Measurements from ENCODE around the gene DICER1. TPM values are rescaled to one million over a fixed set of nuclear protein-coding genes. Genes with fewer than 3 reads are reported as not detected.

The DICER1 gene
- total and polyA plus RNA-seq, 2 experiments from 2014 or later: 21.4 to 59.2 TPM

- TF ChIP-seq, protein P1, sequence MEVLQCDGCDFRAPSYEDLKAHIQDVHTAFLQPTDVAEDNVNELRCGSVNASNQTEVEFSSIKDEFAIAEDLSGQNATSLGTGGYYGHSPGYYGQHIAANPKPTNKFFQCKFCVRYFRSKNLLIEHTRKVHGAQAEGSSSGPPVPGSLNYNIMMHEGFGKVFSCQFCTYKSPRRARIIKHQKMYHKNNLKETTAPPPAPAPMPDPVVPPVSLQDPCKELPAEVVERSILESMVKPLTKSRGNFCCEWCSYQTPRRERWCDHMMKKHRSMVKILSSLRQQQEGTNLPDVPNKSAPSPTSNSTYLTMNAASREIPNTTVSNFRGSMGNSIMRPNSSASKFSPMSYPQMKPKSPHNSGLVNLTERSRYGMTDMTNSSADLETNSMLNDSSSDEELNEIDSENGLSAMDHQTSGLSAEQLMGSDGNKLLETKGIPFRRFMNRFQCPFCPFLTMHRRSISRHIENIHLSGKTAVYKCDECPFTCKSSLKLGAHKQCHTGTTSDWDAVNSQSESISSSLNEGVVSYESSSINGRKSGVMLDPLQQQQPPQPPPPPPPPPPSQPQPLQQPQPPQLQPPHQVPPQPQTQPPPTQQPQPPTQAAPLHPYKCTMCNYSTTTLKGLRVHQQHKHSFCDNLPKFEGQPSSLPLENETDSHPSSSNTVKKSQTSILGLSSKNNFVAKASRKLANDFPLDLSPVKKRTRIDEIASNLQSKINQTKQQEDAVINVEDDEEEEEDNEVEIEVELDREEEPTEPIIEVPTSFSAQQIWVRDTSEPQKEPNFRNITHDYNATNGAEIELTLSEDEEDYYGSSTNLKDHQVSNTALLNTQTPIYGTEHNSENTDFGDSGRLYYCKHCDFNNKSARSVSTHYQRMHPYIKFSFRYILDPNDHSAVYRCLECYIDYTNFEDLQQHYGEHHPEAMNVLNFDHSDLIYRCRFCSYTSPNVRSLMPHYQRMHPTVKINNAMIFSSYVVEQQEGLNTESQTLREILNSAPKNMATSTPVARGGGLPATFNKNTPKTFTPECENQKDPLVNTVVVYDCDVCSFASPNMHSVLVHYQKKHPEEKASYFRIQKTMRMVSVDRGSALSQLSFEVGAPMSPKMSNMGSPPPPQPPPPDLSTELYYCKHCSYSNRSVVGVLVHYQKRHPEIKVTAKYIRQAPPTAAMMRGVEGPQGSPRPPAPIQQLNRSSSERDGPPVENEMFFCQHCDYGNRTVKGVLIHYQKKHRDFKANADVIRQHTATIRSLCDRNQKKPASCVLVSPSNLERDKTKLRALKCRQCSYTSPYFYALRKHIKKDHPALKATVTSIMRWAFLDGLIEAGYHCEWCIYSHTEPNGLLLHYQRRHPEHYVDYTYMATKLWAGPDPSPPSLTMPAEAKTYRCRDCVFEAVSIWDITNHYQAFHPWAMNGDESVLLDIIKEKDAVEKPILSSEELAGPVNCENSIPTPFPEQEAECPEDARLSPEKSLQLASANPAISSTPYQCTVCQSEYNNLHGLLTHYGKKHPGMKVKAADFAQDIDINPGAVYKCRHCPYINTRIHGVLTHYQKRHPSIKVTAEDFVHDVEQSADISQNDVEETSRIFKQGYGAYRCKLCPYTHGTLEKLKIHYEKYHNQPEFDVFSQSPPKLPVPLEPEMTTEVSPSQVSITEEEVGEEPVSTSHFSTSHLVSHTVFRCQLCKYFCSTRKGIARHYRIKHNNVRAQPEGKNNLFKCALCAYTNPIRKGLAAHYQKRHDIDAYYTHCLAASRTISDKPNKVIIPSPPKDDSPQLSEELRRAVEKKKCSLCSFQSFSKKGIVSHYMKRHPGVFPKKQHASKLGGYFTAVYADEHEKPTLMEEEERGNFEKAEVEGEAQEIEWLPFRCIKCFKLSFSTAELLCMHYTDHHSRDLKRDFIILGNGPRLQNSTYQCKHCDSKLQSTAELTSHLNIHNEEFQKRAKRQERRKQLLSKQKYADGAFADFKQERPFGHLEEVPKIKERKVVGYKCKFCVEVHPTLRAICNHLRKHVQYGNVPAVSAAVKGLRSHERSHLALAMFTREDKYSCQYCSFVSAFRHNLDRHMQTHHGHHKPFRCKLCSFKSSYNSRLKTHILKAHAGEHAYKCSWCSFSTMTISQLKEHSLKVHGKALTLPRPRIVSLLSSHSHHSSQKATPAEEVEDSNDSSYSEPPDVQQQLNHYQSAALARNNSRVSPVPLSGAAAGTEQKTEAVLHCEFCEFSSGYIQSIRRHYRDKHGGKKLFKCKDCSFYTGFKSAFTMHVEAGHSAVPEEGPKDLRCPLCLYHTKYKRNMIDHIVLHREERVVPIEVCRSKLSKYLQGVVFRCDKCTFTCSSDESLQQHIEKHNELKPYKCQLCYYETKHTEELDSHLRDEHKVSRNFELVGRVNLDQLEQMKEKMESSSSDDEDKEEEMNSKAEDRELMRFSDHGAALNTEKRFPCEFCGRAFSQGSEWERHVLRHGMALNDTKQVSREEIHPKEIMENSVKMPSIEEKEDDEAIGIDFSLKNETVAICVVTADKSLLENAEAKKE (CRISPR knock-in tag; IDR thresholded peaks at IDR 0.05): no peak
- TF ChIP-seq CREB1 (CRISPR knock-in tag; IDR thresholded peaks at IDR 0.05; ENCODE audit: low read depth): no peak
- TF ChIP-seq NANOG (IDR thresholded peaks at IDR 0.05; ENCODE audit: borderline replicate concordance): no peak
These were observed 26.8 kb downstream of the DICER1 start (continued) for GRCh38 chr14:95130549-95130948.

GRCh38 chr14:95128140-95128539, 29.2 kb downstream of the DICER1 start:
- no peaks in the 10 kb centered on the region for H3K9me3 Mint-ChIP-seq
- Histone ChIP-seq H3K9me2 (ENCODE audit: insufficient read depth) (no peaks in the 10 kb centered on the region), H3K79me2 (replicated peaks; ENCODE audit: insufficient read depth) (peaks cover 19% of the 10 kb centered on the region), H4K20me1 (replicated peaks; ENCODE audit: insufficient read depth) (0 out of 2 replicates have a peak, but pooled peaks cover 3% of the 10 kb centered on the region), H3K27me3 (ENCODE audit: insufficient read depth) (no peaks in the 10 kb centered on the region), H3K4me1 (ENCODE audit: insufficient read depth) (peaks cover 18% of the 10 kb centered on the region), H3K36me3 (ENCODE audit: insufficient read depth) (peaks cover 11% of the 10 kb centered on the region), H3K4me2 (no peak overlapping the region), H2AFZ (no peak overlapping the region), H3K4me3 (no peak overlapping the region), H3F3A (replicated peaks; ENCODE audit: low read depth) (no peaks in the 10 kb centered on the region), H3K27ac (ENCODE audit: low read depth) (no peak overlapping the region)
- no peak overlapping the region for H3K27ac Mint-ChIP-seq
- H3K27me3 Mint-ChIP-seq (ENCODE audit: insufficient read depth, low read depth, poor library complexity): no peaks in the 10 kb centered on the region
- H3K4me1 Mint-ChIP-seq: peaks cover 37% of the 10 kb centered on the region
- DNase-seq (ENCODE audit: low spot score) (no peak), ATAC-seq (no peak)
- TF ChIP-seq, protein P2, sequence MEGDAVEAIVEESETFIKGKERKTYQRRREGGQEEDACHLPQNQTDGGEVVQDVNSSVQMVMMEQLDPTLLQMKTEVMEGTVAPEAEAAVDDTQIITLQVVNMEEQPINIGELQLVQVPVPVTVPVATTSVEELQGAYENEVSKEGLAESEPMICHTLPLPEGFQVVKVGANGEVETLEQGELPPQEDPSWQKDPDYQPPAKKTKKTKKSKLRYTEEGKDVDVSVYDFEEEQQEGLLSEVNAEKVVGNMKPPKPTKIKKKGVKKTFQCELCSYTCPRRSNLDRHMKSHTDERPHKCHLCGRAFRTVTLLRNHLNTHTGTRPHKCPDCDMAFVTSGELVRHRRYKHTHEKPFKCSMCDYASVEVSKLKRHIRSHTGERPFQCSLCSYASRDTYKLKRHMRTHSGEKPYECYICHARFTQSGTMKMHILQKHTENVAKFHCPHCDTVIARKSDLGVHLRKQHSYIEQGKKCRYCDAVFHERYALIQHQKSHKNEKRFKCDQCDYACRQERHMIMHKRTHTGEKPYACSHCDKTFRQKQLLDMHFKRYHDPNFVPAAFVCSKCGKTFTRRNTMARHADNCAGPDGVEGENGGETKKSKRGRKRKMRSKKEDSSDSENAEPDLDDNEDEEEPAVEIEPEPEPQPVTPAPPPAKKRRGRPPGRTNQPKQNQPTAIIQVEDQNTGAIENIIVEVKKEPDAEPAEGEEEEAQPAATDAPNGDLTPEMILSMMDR (conservative IDR thresholded peaks at IDR 0.05; ENCODE audit: low read depth in 2 of 2): no peak
- TF ChIP-seq ZNF114 (CRISPR knock-in tag; IDR thresholded peaks at IDR 0.05) (no peak), ZNF331 (CRISPR knock-in tag; IDR thresholded peaks at IDR 0.05; ENCODE audit: low read depth) (no peak), CREB1 (CRISPR knock-in tag; IDR thresholded peaks at IDR 0.05; ENCODE audit: low read depth) (no peak), JUNB (IDR thresholded peaks at IDR 0.05; ENCODE audit: unreplicated experiment) (no peak), NANOG (IDR thresholded peaks at IDR 0.05; ENCODE audit: borderline replicate concordance) (no peak)
- peaks cover 37% of the 10 kb centered on the region for H3K36me3 Mint-ChIP-seq (ENCODE audit: low read depth)
- H3K4me3 Mint-ChIP-seq: no peak overlapping the region
